Liver (tissue), 9 donors: ENCODE results near the gene TDRD9. TPM values are rescaled to one million over a fixed set of nuclear protein-coding genes. Genes with fewer than 3 reads are reported as not detected.

Experiments
- DNase-seq: peaks from one replicate; pipeline ENCODE4 v3.0.0-alpha.2; 2017; ENCODE audit warnings: low spot score
- H3K27ac ChIP-seq, 2 donors: one replicate each; pipeline ENCODE4 v1.7.0; 2013; ENCODE audit warnings: inconsistent platforms in 2 of 2, low read length in 2 of 2, control low read depth in 1 of 2, low read depth in 1 of 2, mild to moderate bottlenecking in 1 of 2
- H3K27me3 ChIP-seq, 4 donors: one replicate each; pipeline versions ENCODE4 v1.6.1 to v1.7.0; 2013; ENCODE audit warnings: low read length in 3 of 4, inconsistent platforms in 1 of 4, mild to moderate bottlenecking in 1 of 4, moderate library complexity in 1 of 4; ENCODE audit not compliant: control insufficient read depth in 4 of 4, insufficient read depth in 4 of 4
- H3K36me3 ChIP-seq, 4 donors: one replicate each; pipeline versions ENCODE4 v1.6.1 to v1.7.0; 2013; ENCODE audit warnings: low read length in 3 of 4, mild to moderate bottlenecking in 3 of 4, low read depth in 1 of 4, moderate library complexity in 1 of 4; ENCODE audit not compliant: control insufficient read depth in 4 of 4, insufficient read depth in 3 of 4
- H3K4me1 ChIP-seq, 4 donors: one replicate each; pipeline versions ENCODE4 v1.6.1 to v1.7.0; 2013; ENCODE audit warnings: low read length in 3 of 4, mild to moderate bottlenecking in 3 of 4, moderate library complexity in 1 of 4; ENCODE audit not compliant: control insufficient read depth in 4 of 4, insufficient read depth in 4 of 4
- H3K4me3 ChIP-seq, 3 donors: one replicate each; pipeline versions ENCODE4 v1.6.1 to v1.7.0; 2013; ENCODE audit warnings: low read length in 3 of 3, control low read depth in 1 of 3, low read depth in 1 of 3, mild to moderate bottlenecking in 1 of 3
- H3K9ac ChIP-seq, 2 donors: one replicate each; pipeline ENCODE4 v1.7.0; 2013; ENCODE audit warnings: low read length in 2 of 2, mild to moderate bottlenecking in 2 of 2, moderate library complexity in 2 of 2, control low read depth in 1 of 2, low read depth in 1 of 2
- H3K9me3 ChIP-seq, 4 donors: one replicate each; pipeline versions ENCODE4 v1.6.1 to v1.7.0; 2013; ENCODE audit warnings: low read length in 3 of 4; ENCODE audit not compliant: control insufficient read depth in 4 of 4
- CTCF ChIP-seq: fragments of 150-350 bp; IDR thresholded peaks from 2 replicates; pipeline ENCODE4 v1.5.1; 2017; ENCODE audit warnings: improper control_type of control experiment, low read depth, low read length; ENCODE audit not compliant: missing input control
- EGR1 ChIP-seq, 2 donors: IDR thresholded peaks; 2 replicates each; pipeline ENCODE4 v1.6.1; 2016 to 2018; ENCODE audit warnings: antibody characterized with exemption in 2 of 2, low read depth in 2 of 2
- FOXA1 ChIP-seq: IDR thresholded peaks from 2 replicates; pipeline ENCODE4 v1.6.1; 2016; ENCODE audit warnings: antibody characterized with exemption
- FOXA2 ChIP-seq: IDR thresholded peaks from 2 replicates; pipeline ENCODE4 v1.6.1; 2016; ENCODE audit warnings: antibody characterized with exemption
- GABPA ChIP-seq, 2 donors: IDR thresholded peaks in 1 of 2; conservative IDR thresholded peaks in 1 of 2; 2 replicates each; pipeline ENCODE4 v1.6.1; 2016; ENCODE audit warnings: antibody characterized with exemption in 2 of 2, mild to moderate bottlenecking in 1 of 2, moderate library complexity in 1 of 2
- HNF4A ChIP-seq, 2 donors: conservative IDR thresholded peaks; 2 replicates each; pipeline ENCODE4 v1.6.1; 2016; ENCODE audit warnings: antibody characterized with exemption in 2 of 2, mild to moderate bottlenecking in 2 of 2
- HNF4G ChIP-seq: IDR thresholded peaks from 2 replicates; pipeline ENCODE4 v1.6.1; 2016; ENCODE audit warnings: antibody characterized with exemption
- JUND ChIP-seq, 2 donors: IDR thresholded peaks; 2 replicates each; pipeline ENCODE4 v1.6.1; 2016; ENCODE audit warnings: antibody characterized with exemption in 2 of 2
- NR2F2 ChIP-seq: IDR thresholded peaks from 2 replicates; pipeline ENCODE4 v1.6.1; 2016; ENCODE audit warnings: antibody characterized with exemption
- RAD21 ChIP-seq, 2 donors: IDR thresholded peaks; 2 replicates each; pipeline ENCODE4 v1.6.1; 2016; ENCODE audit warnings: antibody characterized with exemption in 2 of 2, mild to moderate bottlenecking in 2 of 2
- REST ChIP-seq: IDR thresholded peaks from 2 replicates; pipeline ENCODE4 v1.6.1; 2016; ENCODE audit warnings: antibody characterized with exemption, mild to moderate bottlenecking
- RXRA ChIP-seq, 2 donors: IDR thresholded peaks; 2 replicates each; pipeline ENCODE4 v1.6.1; 2017 to 2018; ENCODE audit warnings: antibody characterized with exemption in 2 of 2, mild to moderate bottlenecking in 1 of 2
- SP1 ChIP-seq: IDR thresholded peaks from 2 replicates; pipeline ENCODE4 v1.6.1; 2018; ENCODE audit warnings: antibody characterized with exemption, mild to moderate bottlenecking
- TAF1 ChIP-seq: conservative IDR thresholded peaks from 2 replicates; pipeline ENCODE4 v1.6.1; 2016; ENCODE audit warnings: antibody characterized with exemption, mild to moderate bottlenecking
- YY1 ChIP-seq: IDR thresholded peaks from 2 replicates; pipeline ENCODE4 v1.6.1; 2016; ENCODE audit warnings: antibody characterized with exemption, mild to moderate bottlenecking
- ZBTB33 ChIP-seq: IDR thresholded peaks from 2 replicates; pipeline ENCODE4 v1.6.1; 2016; ENCODE audit warnings: antibody characterized with exemption
- WGBS: extraction: QIAGEN DNeasy Blood & Tissue Kit; methylation state at CpG from one replicate; pipeline ENCODE4 v1.1.7; 2013; 5-methylcytosine and 5-hydroxymethylcytosine counted together
- polyA plus RNA-seq, 2 donors: library from polyadenylated mRNA; stranded (reverse) in 1 of 2; unstranded in 1 of 2; fragments of 200-250 nt in 1 of 2; fragments of >200 nt in 1 of 2; fragmentation: Nextera tagmentation in 1 of 2; extraction: Ambion mirVana in 1 of 2; gene quantifications; one replicate each; pipeline versions ENCODE4 v1.2.1 to v1.2.3, GENCODE V29; 2013 to 2015
- total RNA-seq, 2 donors: library from RNA; depleted of rRNA; stranded (reverse); fragments of >200 nt; gene quantifications; one replicate each; pipeline ENCODE4 v1.2.3, GENCODE V29; 2014
- TF ChIP-seq, protein P1 (sequence below): IDR thresholded peaks from 2 replicates; pipeline ENCODE4 v1.6.1; 2016; ENCODE audit warnings: antibody characterized with exemption
- TF ChIP-seq, protein P2 (sequence below): IDR thresholded peaks from 2 replicates; pipeline ENCODE4 v1.6.1; 2016; ENCODE audit warnings: antibody characterized with exemption
- donor health status: healthy.
- donor health status: healthy.
- donor health status: healthy.
- donor health status: healthy.
- donor health status: healthy.

The TDRD9 gene
- total and polyA plus RNA-seq, 4 donors, result 0.12 to 1.0 (median 0.46) TPM

- no peak for DNase-seq
- H3K9me3 ChIP-seq, result peaks cover 0 to 2% (median 0%) of the 10 kb centered on the region in 4 donors
- no peaks in the 10 kb centered on the region for H3K36me3 ChIP-seq
- no peak overlapping the region for H3K27ac ChIP-seq
- peaks cover 2 to 7% (median 5%) of the 10 kb centered on the region in 4 donors for H3K4me1 ChIP-seq
- WGBS, result 83% methylated on average over 5 of the region's 5 CpGs
- no peak overlapping the region for H3K9ac ChIP-seq
- TF ChIP-seq TAF1 (no peak), NR2F2 (no peak), FOXA2 (no peak), YY1 (no peak), EGR1 (IDR thresholded peaks at IDR 0.05; ENCODE audit: low read depth in 2 of 2) (no peak), HNF4A (conservative IDR thresholded peaks at IDR 0.05) (no peak)
- TF ChIP-seq, protein P1, sequence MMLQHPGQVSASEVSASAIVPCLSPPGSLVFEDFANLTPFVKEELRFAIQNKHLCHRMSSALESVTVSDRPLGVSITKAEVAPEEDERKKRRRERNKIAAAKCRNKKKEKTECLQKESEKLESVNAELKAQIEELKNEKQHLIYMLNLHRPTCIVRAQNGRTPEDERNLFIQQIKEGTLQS, result no peak
- H3K4me3 ChIP-seq, result no peak overlapping the region
- H3K27me3 ChIP-seq, result no peaks in the 10 kb centered on the region
Measured at GRCh38 chr14:103925316-103925715, 2.9 kb upstream of the TDRD9 start.

DNA sequence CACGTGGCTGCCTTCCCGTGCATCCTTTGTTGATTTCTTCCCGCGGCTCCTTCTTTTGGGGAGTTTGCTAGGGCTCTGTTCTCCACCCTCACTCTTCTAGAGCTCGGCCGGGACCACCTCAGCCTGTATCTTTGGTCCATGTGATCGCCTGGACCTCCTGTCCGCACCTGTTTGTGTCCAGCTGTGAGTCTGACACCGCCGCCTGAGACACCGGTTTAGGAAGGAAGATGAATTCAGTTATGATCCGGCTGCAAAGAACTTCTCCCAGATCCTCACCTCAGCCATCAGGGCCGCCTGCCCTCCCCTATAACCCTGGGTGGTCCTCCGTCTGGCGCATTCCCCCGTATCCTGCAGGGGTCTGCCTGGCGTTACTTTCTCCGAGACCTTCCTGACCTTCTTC, 690 bp upstream of the TDRD9 start:
- no peak for DNase-seq
- peaks cover 0 to 2% (median 0%) of the 10 kb centered on the region in 4 donors for H3K9me3 ChIP-seq
- H3K27ac ChIP-seq, result no peak overlapping the region
- no peaks in the 10 kb centered on the region for H3K27me3 ChIP-seq
- no peak overlapping the region for H3K9ac ChIP-seq
- no peaks in the 10 kb centered on the region for H3K36me3 ChIP-seq
- no peaks in the 10 kb centered on the region for H3K4me1 ChIP-seq
- H3K4me3 ChIP-seq, result no peak overlapping the region
- no peak for TF ChIP-seq RAD21 (IDR thresholded peaks at IDR 0.05)
- TF ChIP-seq SP1, result no peak
- no peak for TF ChIP-seq JUND (IDR thresholded peaks at IDR 0.05)
- TF ChIP-seq CTCF, result no peak
- no peak for TF ChIP-seq FOXA2
- TF ChIP-seq EGR1 (IDR thresholded peaks at IDR 0.05; ENCODE audit: low read depth in 2 of 2), result no peak
- TF ChIP-seq GABPA (IDR thresholded peaks at IDR 0.05 in 1 of 2, conservative IDR thresholded peaks at IDR 0.05 in 1 of 2), result no peak
- no peak for TF ChIP-seq ZBTB33
- no peak for TF ChIP-seq TAF1
- TF ChIP-seq, protein P1, result no peak
- TF ChIP-seq YY1, result no peak
- no peak for TF ChIP-seq HNF4A (conservative IDR thresholded peaks at IDR 0.05)
- TF ChIP-seq NR2F2, result no peak
- TF ChIP-seq, protein P2, sequence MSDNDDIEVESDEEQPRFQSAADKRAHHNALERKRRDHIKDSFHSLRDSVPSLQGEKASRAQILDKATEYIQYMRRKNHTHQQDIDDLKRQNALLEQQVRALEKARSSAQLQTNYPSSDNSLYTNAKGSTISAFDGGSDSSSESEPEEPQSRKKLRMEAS, result no peak
- no peak for TF ChIP-seq HNF4G
- TF ChIP-seq RXRA (IDR thresholded peaks at IDR 0.05), result no peak
- TF ChIP-seq FOXA1, result no peak
- no peak for TF ChIP-seq REST
- 89% methylated on average over 18 of the region's 18 CpGs for WGBS
